C1 segment of cervical spinal cord (tissue), 14 donors: Measurements from ENCODE around the gene HOXB2.

Source experiments
- DNase-seq, 14 donors: peaks; one replicate each; lab custom pipeline; 2025; lab: John Stamatoyannopoulos, UW

Gene HOXB2

GRCh38 chr17:48545022-48545375 is at the start of gene HOXB2:
Gene HOXB2, minus strand, starts transcription at chr17:48545109. Its CDS starts 198 bp downstream, at chr17:48544911.
- DNase-seq, result peak in 6 of 14 donors; percentile 33 to 63 (median 52)

GRCh38 chr17:48593840-48594537 is 49.1 kb upstream of the HOXB2 start:
- peak in 9 of 14 donors; percentile 18 to 80 (median 59) for DNase-seq

GRCh38 chr17:48593126-48593829 is 48.4 kb upstream of the HOXB2 start, which contains the start of gene HOXB5:
Gene HOXB5, minus strand, starts transcription at chr17:48593779. Its CDS starts 97 bp downstream, at chr17:48593682.
- DNase-seq, result no peak

DNA sequence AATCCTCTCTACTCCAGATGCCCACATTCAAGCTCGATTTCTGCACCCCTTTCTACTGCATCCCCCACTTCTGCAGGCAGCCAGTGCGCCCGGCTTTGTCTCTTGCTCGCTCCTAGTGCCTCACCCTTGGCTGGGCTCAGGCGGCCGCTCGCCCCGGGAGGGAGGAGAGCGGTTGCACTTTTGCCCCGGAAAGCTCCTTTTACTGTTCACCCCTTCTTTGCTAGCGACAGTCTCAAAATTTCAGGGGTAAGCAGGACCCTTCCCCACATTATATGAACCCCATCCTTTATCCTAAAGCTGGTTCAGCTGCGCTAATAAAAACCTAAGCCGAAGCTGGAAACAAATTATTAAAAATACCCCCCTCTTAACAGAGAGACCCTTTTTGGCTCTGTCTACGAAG is 47.7 kb upstream of the HOXB2 start:
- DNase-seq, result no peak

GRCh38 chr17:48592057-48592514 is 47.2 kb upstream of the HOXB2 start:
- DNase-seq, result peak in 3 of 14 donors; percentile 15 to 54 (median 18)

- DNase-seq, result no peak
These were observed 46.5 kb upstream of the HOXB2 start for GRCh38 chr17:48591255-48592056.

- DNase-seq, result no peak
These were observed 45.8 kb upstream of the HOXB2 start for GRCh38 chr17:48590607-48591161.

GRCh38 chr17:48589831-48590606 is 45.1 kb upstream of the HOXB2 start, which contains the start of gene HOXB3:
Gene HOXB3, minus strand, starts transcription at chr17:48590241. Its CDS starts 37,767 bp downstream, at chr17:48552474.
- no peak for DNase-seq

DNA sequence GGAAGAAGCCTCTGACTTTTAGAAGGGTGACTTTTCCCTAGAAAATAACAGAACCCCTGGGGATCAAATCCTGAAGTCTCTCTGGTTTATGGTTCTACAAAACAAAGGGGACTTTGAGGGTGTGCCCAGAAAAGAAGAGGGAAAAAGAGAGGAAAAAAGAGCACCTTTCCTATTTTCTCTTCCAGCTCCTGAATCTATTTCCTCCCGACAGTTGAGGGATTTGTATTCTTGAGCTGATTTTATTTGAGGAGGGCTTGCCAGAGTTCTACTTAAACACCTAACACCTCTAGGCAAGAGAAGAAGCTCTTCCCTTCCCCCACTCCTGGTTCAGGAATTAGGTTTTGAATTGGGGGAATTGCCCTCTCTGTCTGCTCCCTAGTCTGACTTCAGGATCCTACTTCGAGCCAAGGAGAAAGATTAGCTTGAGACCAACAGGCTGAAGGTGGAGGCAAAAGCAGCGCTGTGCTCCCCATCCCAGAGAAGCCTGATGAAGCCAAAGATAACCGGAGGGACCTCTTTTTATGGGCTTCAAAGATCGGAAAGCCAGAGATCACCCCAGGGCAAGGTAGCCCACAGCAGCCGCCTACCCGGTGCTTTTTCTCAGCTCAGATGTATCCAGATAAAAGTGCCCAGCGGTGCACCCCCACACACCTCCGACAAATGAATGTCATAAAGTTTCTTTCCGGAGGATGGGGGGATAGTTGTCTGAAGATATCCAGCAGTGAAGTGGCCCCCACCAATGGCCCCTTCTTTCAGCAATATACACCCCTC is 44.3 kb upstream of the HOXB2 start:
- no peak for DNase-seq

- no peak for DNase-seq
These were observed 43.6 kb upstream of the HOXB2 start for GRCh38 chr17:48588528-48588927.

DNA sequence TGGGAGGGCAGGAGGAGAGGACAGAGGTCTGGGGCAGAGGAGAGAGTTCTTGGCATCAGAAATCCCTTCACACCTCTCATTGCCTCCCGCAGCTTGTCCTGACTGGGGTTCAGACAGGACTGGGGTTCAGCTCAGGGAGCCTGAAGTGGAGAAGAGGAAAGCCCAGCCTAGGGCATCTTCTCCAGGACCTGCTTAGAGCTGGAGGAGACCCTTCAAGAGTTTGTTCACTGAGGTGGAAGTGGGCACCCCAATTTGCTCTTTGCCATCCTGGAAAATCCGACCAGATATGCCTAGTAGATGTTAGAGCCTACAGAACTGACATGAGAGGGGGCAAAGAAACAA is 43.1 kb upstream of the HOXB2 start:
- no peak for DNase-seq

DNA sequence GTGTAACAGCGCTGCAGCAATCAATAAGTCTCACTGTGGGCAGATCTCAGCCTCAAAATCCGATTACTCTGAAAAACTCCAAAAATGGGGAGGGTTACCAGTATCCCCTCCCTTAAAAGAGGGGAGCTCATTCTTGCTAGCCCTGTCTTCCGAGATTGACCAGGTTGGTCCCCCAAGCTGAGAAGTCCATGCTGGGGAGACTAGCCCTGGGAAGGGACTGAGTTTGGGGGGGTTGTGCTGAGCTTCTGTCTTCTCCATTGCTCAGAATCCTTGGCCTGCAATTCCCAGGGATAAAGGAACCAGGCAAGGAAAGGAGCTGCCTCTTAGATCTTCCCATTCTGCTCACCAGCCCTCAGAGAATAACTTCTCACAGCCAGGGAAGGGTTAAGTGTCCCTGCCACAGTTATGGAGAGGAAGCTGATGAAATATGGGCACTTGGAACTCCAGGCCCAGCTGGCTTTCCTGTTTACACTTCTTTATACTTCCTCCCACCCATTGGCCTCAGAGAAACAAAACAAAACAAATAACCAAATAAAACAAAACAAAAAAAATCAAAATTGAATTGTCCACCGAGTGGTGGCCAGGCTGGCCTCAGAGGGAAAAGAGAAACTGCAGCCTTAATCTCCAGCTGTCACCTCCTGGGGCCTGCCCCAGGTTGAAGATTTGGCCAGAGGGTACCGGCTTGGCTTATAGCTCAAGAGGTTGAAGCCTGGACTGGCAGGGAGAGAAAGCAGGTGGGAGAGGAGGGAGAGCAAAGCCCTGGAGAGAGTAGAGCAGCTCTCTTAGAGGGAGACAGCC is 42.6 kb upstream of the HOXB2 start:
- no peak for DNase-seq

DNA sequence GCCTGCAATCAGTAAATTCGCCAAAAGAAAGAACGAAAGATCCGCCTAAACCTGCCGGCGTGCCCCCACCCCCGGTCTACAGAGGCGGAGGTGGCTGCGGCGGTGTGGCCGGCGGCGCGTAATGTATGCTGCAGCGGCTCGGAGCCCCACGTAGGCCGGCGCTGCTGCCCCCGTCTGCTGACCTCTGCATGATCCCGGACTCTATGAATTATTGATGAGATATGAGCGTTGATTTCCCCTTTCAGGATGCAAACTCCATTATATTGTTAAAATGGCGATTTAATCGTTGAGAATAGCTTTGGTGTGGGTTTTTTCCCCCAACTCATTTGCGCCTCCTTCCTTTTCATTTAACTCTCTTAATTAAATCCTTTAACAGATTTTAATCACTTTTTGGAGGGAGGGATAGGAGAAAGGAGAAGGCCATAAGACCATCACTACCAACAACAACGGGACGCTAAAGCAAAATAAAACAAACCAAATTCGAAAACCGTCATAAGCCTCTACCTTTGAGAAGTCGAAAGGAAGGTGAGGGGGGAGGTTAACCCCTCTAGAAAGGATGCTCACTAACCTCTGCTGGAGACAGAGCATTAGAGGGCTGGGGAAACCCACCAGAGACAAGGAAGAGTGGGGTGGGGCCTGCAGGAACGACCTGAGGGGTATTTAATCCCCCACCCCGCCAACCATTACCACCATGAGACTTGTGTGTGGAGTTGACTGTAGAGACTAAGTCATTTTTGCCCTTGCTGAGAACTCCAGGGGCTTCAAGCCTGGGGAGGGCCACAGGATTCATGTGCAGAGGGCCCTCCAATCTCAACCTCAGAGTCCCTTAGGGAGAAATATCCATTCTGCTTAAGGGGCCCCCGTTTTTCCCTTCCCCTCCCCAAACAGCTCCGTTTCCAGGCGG is 41.7 kb upstream of the HOXB2 start:
- no peak for DNase-seq

- DNase-seq, result no peak
These were observed 39.4 kb upstream of the HOXB2 start for GRCh38 chr17:48584223-48584741.

GRCh38 chr17:48583708-48584222 is 38.9 kb upstream of the HOXB2 start:
- DNase-seq, result no peak

- DNase-seq, result no peak
These were observed 37.8 kb upstream of the HOXB2 start for GRCh38 chr17:48582750-48583069.

DNA sequence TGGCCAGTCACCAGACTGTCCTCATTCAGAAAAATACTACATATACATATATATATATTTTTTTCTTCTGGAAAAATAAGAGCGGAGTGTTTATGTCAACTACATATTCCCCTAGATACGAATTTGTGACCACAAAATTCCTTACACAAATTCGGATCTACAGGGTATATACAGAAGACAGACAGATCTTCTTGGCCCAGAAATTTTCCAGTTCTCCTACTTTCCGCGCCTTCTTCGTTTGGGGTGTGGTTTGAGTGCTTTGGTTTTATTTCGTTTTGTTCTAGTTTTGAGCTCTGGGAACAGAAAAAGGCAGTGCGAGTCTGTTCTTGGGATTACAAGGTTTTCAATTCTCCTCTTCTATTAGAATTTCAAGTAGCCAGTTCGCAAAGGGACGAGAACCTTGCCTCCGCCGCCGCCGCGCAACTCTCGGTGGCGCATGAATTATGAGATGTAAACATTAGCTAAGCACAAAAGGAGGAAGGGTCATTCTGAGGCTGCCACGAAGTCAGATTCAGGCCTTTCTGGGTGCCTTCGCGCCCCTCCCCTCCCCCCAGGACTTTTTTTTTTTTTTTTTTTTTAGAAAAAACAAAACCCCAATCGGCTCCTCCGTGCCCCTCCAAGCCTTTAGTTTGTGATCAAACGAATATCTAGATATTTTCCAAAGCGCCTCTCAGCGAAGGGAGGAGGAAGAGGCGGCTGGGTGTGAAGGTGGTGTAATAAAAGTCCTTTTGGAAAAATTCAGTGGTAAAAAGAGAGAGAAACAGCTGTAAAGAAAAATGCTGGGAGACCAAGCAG is 35.0 kb upstream of the HOXB2 start:
- no peak for DNase-seq
